ENCODE results near the gene P3H1.

DNA sequence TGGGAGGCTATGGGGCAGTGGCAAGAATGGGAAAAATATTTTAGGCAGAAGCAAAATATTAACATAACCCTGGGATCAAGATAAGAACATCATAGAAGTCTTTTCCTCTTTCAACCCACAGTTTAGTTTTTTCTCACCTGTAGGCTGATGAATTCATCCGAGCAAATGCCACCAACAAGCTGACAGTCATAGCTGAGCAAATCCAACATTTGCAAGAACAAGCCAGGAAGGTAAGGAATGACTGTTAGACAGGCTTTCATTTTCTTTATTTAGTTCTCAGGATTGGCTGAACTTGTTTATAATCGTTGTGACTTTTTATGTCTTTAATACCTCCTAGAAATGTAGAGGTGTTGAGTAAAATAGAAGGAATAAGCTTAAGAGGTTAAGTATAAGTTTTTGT lies 6.6 kb upstream of the P3H1 start:
- TF ChIP-seq FOXM1 (IDR thresholded peaks at IDR 0.05; ENCODE audit: borderline replicate concordance) (no peak), SUZ12 (IDR thresholded peaks at IDR 0.05) (no peak), BHLHE40 (IDR thresholded peaks at IDR 0.05; ENCODE audit: borderline replicate concordance) (no peak), NFRKB (IDR thresholded peaks at IDR 0.05) (no peak), FOXK2 (IDR thresholded peaks at IDR 0.05) (no peak), SP1 (IDR thresholded peaks at IDR 0.05) (no peak), HDGF (IDR thresholded peaks at IDR 0.05; ENCODE audit: borderline replicate concordance) (no peak), ARNT (IDR thresholded peaks at IDR 0.05) (no peak), ZNF384 (IDR thresholded peaks at IDR 0.05) (no peak), ELF4 (IDR thresholded peaks at IDR 0.05) (no peak), CTBP1 (IDR thresholded peaks at IDR 0.05; ENCODE audit: borderline replicate concordance) (no peak), FOXA1 (IDR thresholded peaks at IDR 0.05) (no peak), TARDBP (IDR thresholded peaks at IDR 0.05) (no peak)

All from HEK293T (cell line).